Caco-2 (cell line): ENCODE data around the gene TKFC. TPM values are rescaled to one million over a fixed set of nuclear protein-coding genes. Genes with fewer than 3 reads are reported as not detected.
A peak's percentile ranks its signal among the peaks of the same experiment; 100 is the strongest.

Experiments used
- BruUV-seq: library from RNA; stranded (reverse); fragments of 400-500 nt; replicated peaks from 2 replicates; lab custom pipeline; 2021; lab: Mats Ljungman, UMichigan
- CTCF ChIA-PET: fragments of 300-600 bp; sonication (Branson Sonifier 250); formaldehyde crosslinking; loops from one replicate; lab custom pipeline; 2022; ENCODE audit warnings: antibody characterized with exemption; lab: Charles Lee
- POLR2A ChIA-PET: fragments of 300-600 bp; sonication (Branson Sonifier 250); formaldehyde crosslinking; loops from one replicate; lab custom pipeline; 2022; ENCODE audit warnings: antibody characterized with exemption; lab: Charles Lee
- DNase-seq, 2 experiments: peaks; one replicate each; pipeline versions ENCODE4 v3.0.0 to v3.0.0-alpha.2; 2020 to 2022
- H3K27me3 ChIP-seq: replicated peaks from 2 replicates; pipeline ENCODE4 v1.6.0; 2011; ENCODE audit warnings: low read length; ENCODE audit not compliant: control insufficient read depth, insufficient read depth
- H3K36me3 ChIP-seq: 2 replicates; pipeline ENCODE4 v1.5.1; 2011; ENCODE audit warnings: low read length; ENCODE audit not compliant: control insufficient read depth, insufficient read depth
- H3K4me1 ChIP-seq: fragments of 250-450 bp; sonication (Bioruptor Pico); 2 replicates; pipeline ENCODE4 v1.5.1; 2020; ENCODE audit warnings: mild to moderate bottlenecking
- H3K4me3 ChIP-seq: 2 replicates; pipeline ENCODE4 v1.5.1; 2011; ENCODE audit warnings: low read depth, mild to moderate bottlenecking, control low read depth, low read length
- H3K9me3 ChIP-seq: fragments of 250-450 bp; sonication (Bioruptor Pico); 2 replicates; pipeline ENCODE4 v1.5.1; 2020; ENCODE audit warnings: mild to moderate bottlenecking, moderate library complexity
- H3K27ac Mint-ChIP-seq: one replicate; pipeline ENCODE4 v1.8.0; 2022; ENCODE audit warnings: mixed read lengths; ENCODE audit not compliant: unreplicated experiment
- H3K27me3 Mint-ChIP-seq: one replicate; pipeline ENCODE4 v1.8.0; 2022; ENCODE audit warnings: mixed read lengths; ENCODE audit not compliant: insufficient read depth, unreplicated experiment
- H3K36me3 Mint-ChIP-seq: one replicate; pipeline ENCODE4 v1.8.0; 2022; ENCODE audit warnings: mild to moderate bottlenecking, mixed read lengths; ENCODE audit not compliant: insufficient read depth, unreplicated experiment
- H3K4me1 Mint-ChIP-seq: one replicate; pipeline ENCODE4 v1.8.0; 2022; ENCODE audit warnings: low read depth, mixed read lengths; ENCODE audit not compliant: unreplicated experiment
- H3K4me3 Mint-ChIP-seq: one replicate; pipeline ENCODE4 v1.8.0; 2022; ENCODE audit warnings: mild to moderate bottlenecking, moderate library complexity, mixed read lengths; ENCODE audit not compliant: unreplicated experiment
- H3K9me3 Mint-ChIP-seq: one replicate; pipeline ENCODE4 v1.8.0; 2022; ENCODE audit warnings: mixed read lengths; ENCODE audit not compliant: unreplicated experiment
- CTCF ChIP-seq, 2 experiments: fragments of 200-600 bp in 1 of 2; IDR thresholded peaks; 1 replicate in 1 of 2; 2 replicates in 1 of 2; pipeline versions ENCODE4 v1.5.1 to v1.8.0; 2011 to 2022; ENCODE audit warnings: antibody characterized with exemption in 1 of 2, control low read depth in 1 of 2, inconsistent platforms in 1 of 2, low read depth in 1 of 2, low read length in 1 of 2, mild to moderate bottlenecking in 1 of 2, moderate library complexity in 1 of 2; ENCODE audit not compliant: insufficient read depth in 1 of 2, severe bottlenecking in 1 of 2, unreplicated experiment in 1 of 2
- intact Hi-C: fragments of 100-400 bp; cut with micrococcal nuclease; formaldehyde crosslinking; loops from one replicate; pipeline ENCODE4 v1.10.0; 2022; ENCODE audit not compliant: unreplicated experiment
- total RNA-seq: library from RNA; stranded (reverse); gene quantifications from 2 replicates; pipeline ENCODE4 v1.2.3, GENCODE V29; 2022

TKFC gene
- total RNA-seq, 1 experiment from 2014 or later: 99.0 TPM

- POLR2A ChIA-PET: interaction anchor here (0.6 to 2.7 kb wide), 15 partner anchors 8 to 109 kb away, joined by 3 to 22 read pairs (median 7); partner anchors contain the start of genes CPSF7, DDB1, SDHAF2 and TKFC
- H3K9me3 Mint-ChIP-seq: no peaks in the 10 kb centered on the region
- no peak for TF ChIP-seq CTCF (IDR thresholded peaks at IDR 0.05; ENCODE audit: insufficient read depth in 1 of 2, low read depth in 1 of 2, low read length in 1 of 2, severe bottlenecking in 1 of 2, unreplicated experiment in 1 of 2)
- H3K27me3 Mint-ChIP-seq: no peaks in the 10 kb centered on the region
- H3K4me3 ChIP-seq: peak overlapping the region; percentile 72
- H3K4me1 Mint-ChIP-seq: no peaks in the 10 kb centered on the region
- H3K36me3 ChIP-seq: peaks cover 3% of the 10 kb centered on the region; the same call in 1 of the 2 replicates
- BruUV-seq: TSS peak; percentile 56
- peak overlapping the region; percentile 93 for H3K27ac Mint-ChIP-seq
- peaks cover 45% of the 10 kb centered on the region for H3K36me3 Mint-ChIP-seq
- peak overlapping the region; percentile 87 for H3K4me3 Mint-ChIP-seq
- no peak for DNase-seq
- CTCF ChIA-PET: interaction anchor here (0.5 to 5.2 kb wide), 7 partner anchors 20 to 68 kb away, joined by 3 to 41 read pairs (median 6); partner anchors contain the start of genes CPSF7, SDHAF2 and TMEM216
- H3K9me3 ChIP-seq: no peaks in the 10 kb centered on the region
- intact Hi-C loops: no loop called here
- 0 out of 2 replicates have a peak, but pooled peaks cover 3% of the 10 kb centered on the region for H3K4me1 ChIP-seq
- H3K27me3 ChIP-seq: no peaks in the 10 kb centered on the region
These were observed 28.3 kb downstream of the TKFC start for GRCh38 chr11:61361237-61361740.

GRCh38 chr11:61361741-61362541 lies 28.9 kb downstream of the TKFC start, which contains the start of the genes CYB561A3 and TMEM138:
CYB561A3 (minus strand) TSS chr11:61361882; CDS start chr11:61356713, 5,169 bp downstream.
TMEM138 (plus strand) TSS chr11:61362374; CDS start chr11:61364391, 2,017 bp downstream.
- POLR2A ChIA-PET: interaction anchor here (0.6 to 2.7 kb wide), 23 partner anchors 9 to 191 kb away, joined by 3 to 22 read pairs (median 5); partner anchors contain the start of genes CPSF7, DDB1, SDHAF2 and TKFC
- H3K4me3 Mint-ChIP-seq: peak within 1 kb of the TSS; percentile 87
- H3K9me3 Mint-ChIP-seq: no peaks in the 10 kb centered on the region
- BruUV-seq: no TSS peak
- peaks cover 3% of the 10 kb centered on the region; the same call in 1 of the 2 replicates for H3K36me3 ChIP-seq
- H3K36me3 Mint-ChIP-seq: peaks cover 52% of the 10 kb centered on the region
- no peaks in the 10 kb centered on the region for H3K9me3 ChIP-seq
- no peaks in the 10 kb centered on the region for H3K4me1 Mint-ChIP-seq
- no peak for TF ChIP-seq CTCF (IDR thresholded peaks at IDR 0.05; ENCODE audit: insufficient read depth in 1 of 2, low read depth in 1 of 2, low read length in 1 of 2, severe bottlenecking in 1 of 2, unreplicated experiment in 1 of 2)
- intact Hi-C loops: loop anchor here (1.0 kb wide), 3 partner anchors 23 to 30 kb away; partner anchors contain the start of genes DDB1, TKFC and TMEM216
- no peaks in the 10 kb centered on the region for H3K27me3 Mint-ChIP-seq
- DNase-seq: peak; percentile 94 to 96
- no peaks in the 10 kb centered on the region for H3K27me3 ChIP-seq
- CTCF ChIA-PET: interaction anchor here (0.6 to 5.2 kb wide), 7 partner anchors 20 to 67 kb away, joined by 3 to 41 read pairs (median 6); partner anchors contain the start of genes CPSF7, SDHAF2 and TMEM216
- H3K4me3 ChIP-seq: peak within 1 kb of the TSS; percentile 72
- 0 out of 2 replicates have a peak, but pooled peaks cover 3% of the 10 kb centered on the region for H3K4me1 ChIP-seq
- H3K27ac Mint-ChIP-seq: peak within 1 kb of the TSS; percentile 93
